ENCODE measurements around the gene HGD. TPM values are rescaled to one million over a fixed set of nuclear protein-coding genes. Genes with fewer than 3 reads are reported as not detected.

Gene HGD
- total RNA-seq, 1 experiment from 2014 or later: 1.5 TPM

GRCh38 chr3:120604382-120604781 is 77.7 kb downstream of the HGD start (continued):
- TF ChIP-seq ARID4B (CRISPR knock-in tag; IDR thresholded peaks at IDR 0.05; ENCODE audit: borderline replicate concordance) (no peak), CTCF (IDR thresholded peaks at IDR 0.05) (no peak)

- POLR2A ChIA-PET: no interaction called here
- peak overlapping the region; percentile 3; the same call in 1 of the 2 replicates for H3K27ac Mint-ChIP-seq
- CTCF ChIA-PET: no interaction called here
- H3K4me1 Mint-ChIP-seq: peaks cover 4% of the 10 kb centered on the region
- no peak overlapping the region for H3K4me3 Mint-ChIP-seq
- DNase-seq (ENCODE audit: low spot score) (no peak), ATAC-seq (no peak)
- H3K27me3 Mint-ChIP-seq (ENCODE audit: low read depth): no peaks in the 10 kb centered on the region
- H3K9me3 Mint-ChIP-seq: no peaks in the 10 kb centered on the region
- TF ChIP-seq NFE2L1 (CRISPR knock-in tag; IDR thresholded peaks at IDR 0.05): no peak
- TF ChIP-seq NFATC4 (CRISPR knock-in tag; IDR thresholded peaks at IDR 0.05): peak; percentile 43; the same call in 1 of the 2 replicates
- TF ChIP-seq, protein P1, sequence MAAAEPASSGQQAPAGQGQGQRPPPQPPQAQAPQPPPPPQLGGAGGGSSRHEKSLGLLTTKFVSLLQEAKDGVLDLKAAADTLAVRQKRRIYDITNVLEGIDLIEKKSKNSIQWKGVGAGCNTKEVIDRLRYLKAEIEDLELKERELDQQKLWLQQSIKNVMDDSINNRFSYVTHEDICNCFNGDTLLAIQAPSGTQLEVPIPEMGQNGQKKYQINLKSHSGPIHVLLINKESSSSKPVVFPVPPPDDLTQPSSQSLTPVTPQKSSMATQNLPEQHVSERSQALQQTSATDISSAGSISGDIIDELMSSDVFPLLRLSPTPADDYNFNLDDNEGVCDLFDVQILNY (CRISPR knock-in tag; IDR thresholded peaks at IDR 0.05): no peak
- no peak for TF ChIP-seq IRF2 (CRISPR knock-in tag; IDR thresholded peaks at IDR 0.05; ENCODE audit: borderline replicate concordance, low read depth)
- peaks cover 22% of the 10 kb centered on the region for H3K36me3 Mint-ChIP-seq
Observed at GRCh38 chr3:120602682-120603081, 79.4 kb downstream of the HGD start.

DNA sequence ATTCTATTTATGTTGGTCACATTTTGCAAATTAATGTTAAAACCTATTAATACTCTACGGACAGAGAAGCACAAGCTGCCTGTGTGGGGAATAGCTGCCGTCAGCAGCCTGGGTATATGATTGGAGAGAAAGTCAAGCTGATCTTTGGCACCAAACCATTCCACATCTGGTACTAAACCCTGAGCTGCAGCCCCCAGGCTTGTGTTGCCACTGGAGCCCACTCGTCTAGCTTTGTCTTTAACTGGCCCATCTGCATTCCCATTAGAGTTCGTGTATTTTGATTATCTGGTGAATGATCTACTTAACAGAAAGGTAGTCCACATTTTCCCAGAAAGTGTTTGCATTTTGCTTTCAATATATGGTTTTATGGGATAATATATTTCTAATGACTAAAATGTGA is 80.5 kb downstream of the HGD start:
- Mint-ChIP-seq H3K36me3 (peaks cover 22% of the 10 kb centered on the region), H3K4me3 (no peak overlapping the region), H3K9me3 (no peaks in the 10 kb centered on the region), H3K27me3 (ENCODE audit: low read depth) (no peaks in the 10 kb centered on the region), H3K4me1 (peaks cover 4% of the 10 kb centered on the region), H3K27ac (no peak overlapping the region)
- POLR2A ChIA-PET: no interaction called here
- CTCF ChIA-PET: interaction anchor here (1.1 to 1.4 kb wide), 2 partner anchors 34 to 194 kb away, joined by 4 to 5 read pairs; no protein-coding TSS in a partner anchor
- TF ChIP-seq, protein P2, sequence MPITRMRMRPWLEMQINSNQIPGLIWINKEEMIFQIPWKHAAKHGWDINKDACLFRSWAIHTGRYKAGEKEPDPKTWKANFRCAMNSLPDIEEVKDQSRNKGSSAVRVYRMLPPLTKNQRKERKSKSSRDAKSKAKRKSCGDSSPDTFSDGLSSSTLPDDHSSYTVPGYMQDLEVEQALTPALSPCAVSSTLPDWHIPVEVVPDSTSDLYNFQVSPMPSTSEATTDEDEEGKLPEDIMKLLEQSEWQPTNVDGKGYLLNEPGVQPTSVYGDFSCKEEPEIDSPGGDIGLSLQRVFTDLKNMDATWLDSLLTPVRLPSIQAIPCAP (CRISPR knock-in tag; IDR thresholded peaks at IDR 0.05): no peak
- TF ChIP-seq, protein P3, sequence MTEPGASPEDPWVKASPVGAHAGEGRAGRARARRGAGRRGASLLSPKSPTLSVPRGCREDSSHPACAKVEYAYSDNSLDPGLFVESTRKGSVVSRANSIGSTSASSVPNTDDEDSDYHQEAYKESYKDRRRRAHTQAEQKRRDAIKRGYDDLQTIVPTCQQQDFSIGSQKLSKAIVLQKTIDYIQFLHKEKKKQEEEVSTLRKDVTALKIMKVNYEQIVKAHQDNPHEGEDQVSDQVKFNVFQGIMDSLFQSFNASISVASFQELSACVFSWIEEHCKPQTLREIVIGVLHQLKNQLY (CRISPR knock-in tag; IDR thresholded peaks at IDR 0.05): no peak
- no peak for TF ChIP-seq SOX15 (CRISPR knock-in tag; IDR thresholded peaks at IDR 0.05)
- TF ChIP-seq, protein P4, sequence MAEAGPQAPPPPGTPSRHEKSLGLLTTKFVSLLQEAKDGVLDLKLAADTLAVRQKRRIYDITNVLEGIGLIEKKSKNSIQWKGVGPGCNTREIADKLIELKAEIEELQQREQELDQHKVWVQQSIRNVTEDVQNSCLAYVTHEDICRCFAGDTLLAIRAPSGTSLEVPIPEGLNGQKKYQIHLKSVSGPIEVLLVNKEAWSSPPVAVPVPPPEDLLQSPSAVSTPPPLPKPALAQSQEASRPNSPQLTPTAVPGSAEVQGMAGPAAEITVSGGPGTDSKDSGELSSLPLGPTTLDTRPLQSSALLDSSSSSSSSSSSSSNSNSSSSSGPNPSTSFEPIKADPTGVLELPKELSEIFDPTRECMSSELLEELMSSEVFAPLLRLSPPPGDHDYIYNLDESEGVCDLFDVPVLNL (CRISPR knock-in tag; IDR thresholded peaks at IDR 0.05; ENCODE audit: borderline replicate concordance, low read depth): no peak
- TF ChIP-seq MYBL2 (CRISPR knock-in tag; IDR thresholded peaks at IDR 0.05): no peak
- TF ChIP-seq ZNF416 (CRISPR knock-in tag; IDR thresholded peaks at IDR 0.05): no peak
- TF ChIP-seq ZNF138 (CRISPR knock-in tag; conservative IDR thresholded peaks at IDR 0.05): no peak
- TF ChIP-seq ZBTB21 (CRISPR knock-in tag; IDR thresholded peaks at IDR 0.05; ENCODE audit: borderline replicate concordance): no peak
- no peak for TF ChIP-seq HMGXB4 (CRISPR knock-in tag; IDR thresholded peaks at IDR 0.05)
- DNase-seq (ENCODE audit: low spot score) (no peak), ATAC-seq (no peak)

Measured in WTC11 (cell line).